H1 (cell line): Measurements from ENCODE around the gene DOHH. TPM values are rescaled to one million over a fixed set of nuclear protein-coding genes. Genes with fewer than 3 reads are reported as not detected.

ENCODE experiments used
- CTCF ChIA-PET: fragments of 300-600 bp; sonication (Branson Sonifier 250); formaldehyde crosslinking; loops from one replicate; lab custom pipeline; 2021; ENCODE audit not compliant: partially characterized antibody; lab: Charles Lee
- POLR2A ChIA-PET: fragments of 300-600 bp; sonication (Branson Sonifier 250); formaldehyde crosslinking; loops from one replicate; lab custom pipeline; 2021; ENCODE audit warnings: inconsistent platforms; ENCODE audit not compliant: partially characterized antibody; lab: Charles Lee
- DNase-seq, 2 experiments: peaks; one replicate each; pipeline versions ENCODE4 v3.0.0 to v3.0.0-alpha.2; 2010 to 2022; ENCODE audit warnings: low spot score in 2 of 2, low read depth in 1 of 2, mixed read lengths in 1 of 2
- FAIRE-seq: peaks from 2 replicates; lab custom pipeline; 2011; peaks lifted over from hg19 to GRCh38; lab: Jason Lieb, UNC
- H2AFZ ChIP-seq: 2 replicates; pipeline ENCODE4 v1.8.1; 2012; ENCODE audit warnings: low read length, inconsistent platforms
- H2AK5ac ChIP-seq: 2 replicates; pipeline ENCODE4 v1.6.1; 2013; ENCODE audit warnings: low read depth, low read length
- H2BK120ac ChIP-seq: replicated peaks from 2 replicates; pipeline ENCODE3; 2013; ENCODE audit warnings: low read depth, low read length, inconsistent platforms
- H2BK12ac ChIP-seq: 2 replicates; pipeline ENCODE4 v1.6.1; 2013; ENCODE audit warnings: low read depth, low read length
- H2BK15ac ChIP-seq: 2 replicates; pipeline ENCODE4 v1.6.1; 2013; ENCODE audit warnings: low read length
- H2BK20ac ChIP-seq: 2 replicates; pipeline ENCODE4 v1.6.1; 2013; ENCODE audit warnings: low read length
- H2BK5ac ChIP-seq: 2 replicates; pipeline ENCODE4 v1.6.1; 2013; ENCODE audit warnings: low read depth, low read length
- H3K14ac ChIP-seq: 2 replicates; pipeline ENCODE4 v1.6.1; 2013; ENCODE audit warnings: inconsistent platforms; ENCODE audit not compliant: insufficient read length
- H3K18ac ChIP-seq: 2 replicates; pipeline ENCODE4 v1.6.1; 2013; ENCODE audit warnings: low read length; ENCODE audit errors: extremely low read depth
- H3K23ac ChIP-seq: 2 replicates; pipeline ENCODE4 v1.6.1; 2013; ENCODE audit warnings: inconsistent platforms; ENCODE audit not compliant: insufficient read length
- H3K23me2 ChIP-seq: 2 replicates; pipeline ENCODE4 v1.6.1; 2013; ENCODE audit warnings: low read depth, low read length
- H3K27ac ChIP-seq: 2 replicates; pipeline ENCODE4 v1.6.1; 2011; ENCODE audit warnings: low read depth, low read length, inconsistent platforms
- H3K27me3 ChIP-seq, 4 experiments: replicated peaks in 1 of 4; 1 replicate in 1 of 4; 2 replicates in 3 of 4; pipeline versions ENCODE4 v1.6.1 to v1.8.1; 2011 to 2013; ENCODE audit warnings: low read length in 3 of 4, mild to moderate bottlenecking in 3 of 4, inconsistent platforms in 2 of 4, mixed read lengths in 2 of 4, moderate library complexity in 1 of 4; ENCODE audit not compliant: control insufficient read depth in 3 of 4, insufficient read depth in 3 of 4; ENCODE audit errors: extremely low read depth in 1 of 4
- H3K36me3 ChIP-seq, 4 experiments: 2 replicates each; pipeline versions ENCODE4 v1.6.1 to v1.8.1; 2011 to 2013; ENCODE audit warnings: mild to moderate bottlenecking in 4 of 4, low read length in 3 of 4, moderate library complexity in 2 of 4, control low read depth in 1 of 4, inconsistent platforms in 1 of 4; ENCODE audit not compliant: insufficient read depth in 4 of 4, control insufficient read depth in 2 of 4
- H3K4ac ChIP-seq: replicated peaks from 2 replicates; pipeline ENCODE3; 2013; ENCODE audit warnings: low read length, low read depth, mixed read lengths, inconsistent platforms; ENCODE audit not compliant: insufficient read length
- H3K4me1 ChIP-seq, 4 experiments: replicated peaks in 1 of 4; 1 replicate in 1 of 4; 2 replicates in 3 of 4; pipeline versions ENCODE4 v1.6.1 to v1.8.1; 2011 to 2013; ENCODE audit warnings: low read length in 3 of 4, inconsistent platforms in 2 of 4, mixed read lengths in 1 of 4; ENCODE audit not compliant: insufficient read depth in 4 of 4, control insufficient read depth in 3 of 4
- H3K4me2 ChIP-seq, 2 experiments: 2 replicates each; pipeline versions ENCODE4 v1.6.1 to v1.8.1; 2011 to 2013; ENCODE audit warnings: low read depth in 2 of 2, low read length in 2 of 2, control low read depth in 1 of 2, inconsistent platforms in 1 of 2, mild to moderate bottlenecking in 1 of 2; ENCODE audit not compliant: insufficient read depth in 1 of 2
- H3K4me3 ChIP-seq, 4 experiments: fragments of 200-600, 300-600 bp in 1 of 4; sonication (generic), shearing (Covaris generic), sonication (Bioruptor Twin) in 1 of 4; 2 replicates each; pipeline versions ENCODE4 v1.5.1 to v1.8.1; 2011 to 2016; ENCODE audit warnings: low read length in 4 of 4, low read depth in 3 of 4, control low read depth in 2 of 4, inconsistent platforms in 2 of 4, mild to moderate bottlenecking in 2 of 4, mixed read lengths in 1 of 4, moderate library complexity in 1 of 4; ENCODE audit not compliant: insufficient read depth in 2 of 4; ENCODE audit errors: extremely low read depth in 1 of 4
- H3K56ac ChIP-seq: replicated peaks from 2 replicates; pipeline ENCODE3; 2013; ENCODE audit warnings: low read depth, mild to moderate bottlenecking, mixed read lengths, low read length, inconsistent platforms; ENCODE audit not compliant: insufficient read length
- H3K79me1 ChIP-seq: 2 replicates; pipeline ENCODE4 v1.6.1; 2013; ENCODE audit warnings: low read depth, low read length, control low read depth
- H3K79me2 ChIP-seq, 2 experiments: 2 replicates each; pipeline versions ENCODE4 v1.6.1 to v1.8.1; 2012 to 2013; ENCODE audit warnings: low read length in 2 of 2, mild to moderate bottlenecking in 2 of 2, inconsistent platforms in 1 of 2; ENCODE audit not compliant: insufficient read depth in 2 of 2, control insufficient read depth in 1 of 2
- H3K9ac ChIP-seq, 4 experiments: replicated peaks in 1 of 4; 1 replicate in 1 of 4; 2 replicates in 3 of 4; pipeline versions ENCODE4 v1.6.1 to v1.8.1; 2011 to 2013; ENCODE audit warnings: low read depth in 3 of 4, low read length in 3 of 4, control low read depth in 2 of 4, mild to moderate bottlenecking in 2 of 4, moderate library complexity in 2 of 4, inconsistent platforms in 1 of 4; ENCODE audit errors: extremely low read depth in 1 of 4
- H3K9me3 ChIP-seq, 2 experiments: 2 replicates each; pipeline versions ENCODE4 v1.6.1 to v1.8.1; 2012 to 2013; ENCODE audit warnings: mild to moderate bottlenecking in 2 of 2, moderate library complexity in 2 of 2, control low read depth in 1 of 2, inconsistent platforms in 1 of 2, low read depth in 1 of 2, low read length in 1 of 2, mixed read lengths in 1 of 2; ENCODE audit not compliant: insufficient read depth in 2 of 2
- H4K20me1 ChIP-seq, 2 experiments: replicated peaks in 1 of 2; 2 replicates each; pipeline versions ENCODE3 to v1.8.1; 2011 to 2013; ENCODE audit warnings: inconsistent platforms in 2 of 2, low read length in 2 of 2, mild to moderate bottlenecking in 1 of 2; ENCODE audit not compliant: insufficient read depth in 2 of 2, control insufficient read depth in 1 of 2
- H4K5ac ChIP-seq: 2 replicates; pipeline ENCODE4 v1.6.1; 2013; ENCODE audit warnings: low read length, low read depth, mixed read lengths, inconsistent platforms; ENCODE audit not compliant: insufficient read length
- H4K8ac ChIP-seq: 2 replicates; pipeline ENCODE4 v1.8.0; 2013; ENCODE audit warnings: mild to moderate bottlenecking, moderate library complexity, low read length, inconsistent platforms; ENCODE audit not compliant: insufficient read depth; ENCODE audit errors: extremely low read depth
- H4K91ac ChIP-seq: replicated peaks from 2 replicates; pipeline ENCODE3; 2013; ENCODE audit warnings: low read length, mixed read lengths, inconsistent platforms; ENCODE audit not compliant: insufficient read length
- FOSL1 ChIP-seq: IDR thresholded peaks from 2 replicates; pipeline ENCODE4 v1.6.1; 2011; ENCODE audit warnings: mild to moderate bottlenecking, low read depth, low read length, moderate library complexity; ENCODE audit not compliant: insufficient read depth
- HDAC2 ChIP-seq, 2 experiments: fragments of 300-600 bp in 1 of 2; sonication (generic) in 1 of 2; IDR thresholded peaks; 2 replicates each; pipeline ENCODE4 v1.6.1; 2011 to 2012; ENCODE audit warnings: low read depth in 2 of 2, low read length in 2 of 2, mild to moderate bottlenecking in 2 of 2, moderate library complexity in 2 of 2, borderline replicate concordance in 1 of 2, inconsistent platforms in 1 of 2
- RBBP5 ChIP-seq: IDR thresholded peaks from 2 replicates; pipeline ENCODE4 v1.7.1; 2012; ENCODE audit warnings: low read depth, mild to moderate bottlenecking, inconsistent platforms, low read length, moderate library complexity, borderline replicate concordance
- RXRA ChIP-seq: IDR thresholded peaks from 2 replicates; pipeline ENCODE4 v1.6.1; 2011; ENCODE audit warnings: low read depth, mild to moderate bottlenecking, low read length, moderate library complexity; ENCODE audit not compliant: insufficient read depth
- SIX5 ChIP-seq: IDR thresholded peaks from 2 replicates; pipeline ENCODE4 v1.6.1; 2011; ENCODE audit warnings: mild to moderate bottlenecking, low read depth, low read length
- TAF7 ChIP-seq: optimal IDR thresholded peaks from 2 replicates; pipeline ENCODE3; 2011; ENCODE audit warnings: low read depth, mild to moderate bottlenecking, inconsistent platforms, low read length, moderate library complexity, borderline replicate concordance
- WGBS, 2 experiments: shearing (Covaris generic) in 1 of 2; methylation state at CpG; one replicate each; pipeline versions ENCODE4 v1.1.6 to v1.1.7; 2013 to 2015; ENCODE audit warnings: low lambda C conversion rate in 2 of 2, mixed read lengths in 2 of 2, inconsistent platforms in 1 of 2, low coverage in 1 of 2, missing lambda C conversion rate in 1 of 2; ENCODE audit not compliant: insufficient replicate concordance in 2 of 2, insufficient coverage in 1 of 2, insufficient read length in 1 of 2; ENCODE audit errors: extremely low coverage in 1 of 2, missing lambda C conversion rate in 1 of 2; 5-methylcytosine and 5-hydroxymethylcytosine counted together
- polyA plus RNA-seq, 7 experiments: library from polyadenylated mRNA; depleted of rRNA in 3 of 7; stranded (reverse) in 5 of 7; unstranded in 2 of 7; fragments of >200 nt in 5 of 7; fragments of 200-250 nt in 2 of 7; gene quantifications; 1 replicate in 5 of 7; 2 replicates in 1 of 7; 4 replicates in 1 of 7; pipeline versions ENCODE4 v1.2.1 to v1.2.3, GENCODE V29; 2011 to 2013; ENCODE audit warnings: missing spikeins in 2 of 7, mixed read lengths in 2 of 7
- total RNA-seq: library from RNA; stranded (reverse); fragmentation: NEBNext Ultra II Directional; extraction: Animal tissue kit (Norgen Biotek cat#: 25700); gene quantifications from 2 replicates; pipeline ENCODE4 v1.2.1, GENCODE V29; 2021

Gene DOHH
- total and polyA plus RNA-seq, 2 of the 8 experiments (the other 6 are each of a cell fraction or from before 2014, with no cell fraction given), result 7.3 to 17.7 TPM

DNA sequence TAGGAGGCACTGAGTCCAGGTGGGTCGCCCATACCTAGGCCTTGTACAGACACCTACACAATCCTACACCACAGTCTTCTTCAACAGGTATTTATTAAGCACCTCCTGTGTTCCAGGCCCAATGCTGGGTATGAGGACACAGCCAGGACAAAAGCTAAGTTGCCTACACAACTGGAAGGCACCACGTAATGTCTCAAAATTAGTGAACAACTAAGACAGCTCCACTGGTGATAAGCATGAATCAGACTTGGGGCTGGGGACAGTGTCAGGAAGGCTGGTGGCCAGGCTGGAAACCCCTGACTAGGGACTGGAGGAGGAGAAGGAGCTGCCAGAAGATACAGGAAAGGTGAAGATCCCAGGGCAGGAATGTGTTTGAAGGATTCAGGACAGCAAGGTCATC is 22.5 kb downstream of the DOHH start:
- Histone ChIP-seq H3K4me1 (peaks cover 0 to 7% (median 5%) of the 10 kb centered on the region in 4 experiments; a peak in 6 of 7 replicates), H3K27me3 (peaks cover 0 to 7% (median 2%) of the 10 kb centered on the region in 4 experiments; a peak in 3 of 7 replicates), H4K5ac (no peak overlapping the region), H3K27ac (no peak overlapping the region), H3K23ac (no peak overlapping the region), H2BK5ac (no peak overlapping the region), H2BK12ac (0 out of 2 replicates have a peak overlapping the region, but pooled peaks have one; percentile 17), H3K14ac (no peak overlapping the region), H2BK15ac (no peak overlapping the region; the same call in 1 of the 2 replicates), H3K9me3 (no peaks in the 10 kb centered on the region), H3K4me3 (no peak overlapping the region), H3K36me3 (no peaks in the 10 kb centered on the region), H3K4ac (peak overlapping the region; percentile 47), H3K79me1 (no peaks in the 10 kb centered on the region), H3K23me2 (peaks cover 23% of the 10 kb centered on the region; the same call in 1 of the 2 replicates), H4K20me1 (peaks cover 0 to 10% of the 10 kb centered on the region in 2 experiments), H2BK20ac (peak overlapping the region; percentile 61; the same call in 1 of the 2 replicates), H2BK120ac (no peak overlapping the region), H3K9ac (no peak overlapping the region), H2AK5ac (peak overlapping the region; percentile 83; the same call in 1 of the 2 replicates), H3K79me2 (no peaks in the 10 kb centered on the region), H4K8ac (no peak overlapping the region), H2AFZ (no peak overlapping the region), H3K18ac (peak overlapping the region; percentile 28; the same call in 1 of the 2 replicates), H3K56ac (no peak overlapping the region), H4K91ac (peak overlapping the region; percentile 49), H3K4me2 (peak overlapping the region; percentile 48 to 58; a peak in 2 of 4 replicates)
- 88% methylated on average over 2 of the region's 2 CpGs; no CpG with 5 or more reads in 1 of the 2 experiments for WGBS, 2 experiments
- no peak for DNase-seq
- ChIA-PET POLR2A (interaction anchor here (0.8 to 1.5 kb wide), 2 partner anchors 14 to 44 kb away, joined by 3 read pairs; no protein-coding TSS in a partner anchor), CTCF (interaction anchor here (0.6 to 1.0 kb wide), 4 partner anchors 8 to 152 kb away, joined by 3 to 4 read pairs (median 3); no protein-coding TSS in a partner anchor)
- no peak for FAIRE-seq
- TF ChIP-seq RXRA, result no peak
- TF ChIP-seq RBBP5, result no peak
- no peak for TF ChIP-seq SIX5
- TF ChIP-seq FOSL1, result no peak
- no peak for TF ChIP-seq TAF7
- TF ChIP-seq HDAC2 (IDR thresholded peaks at IDR 0.05; ENCODE audit: borderline replicate concordance in 1 of 2, low read depth in 2 of 2, low read length in 2 of 2), result no peak
